Activated CD4-positive, alpha-beta T cell treated with anti-CD3 and anti-CD28 coated beads for 36 hours (primary cell): ENCODE measurements around the gene SLC4A11. TPM values are rescaled to one million over a fixed set of nuclear protein-coding genes. Genes with fewer than 3 reads are reported as not detected.

Experiments used
- ATAC-seq: fragments of 200-7000 bp; cut with Tn5 transposase; one replicate; pipeline ENCODE4 v1.10.0; 2021; ENCODE audit warnings: mild to moderate bottlenecking, moderate library complexity
- CTCF ChIA-PET: fragments of 350-600 bp; sonication (Branson Sonifier 250); formaldehyde crosslinking; loops from one replicate; lab custom pipeline; 2021; ENCODE audit warnings: antibody characterized with exemption; lab: Charles Lee
- POLR2A ChIA-PET: fragments of 350-600 bp; sonication (Branson Sonifier 250); formaldehyde crosslinking; loops from one replicate; lab custom pipeline; 2021; ENCODE audit warnings: antibody characterized with exemption, inconsistent platforms; lab: Charles Lee
- DNase-seq: peaks from one replicate; pipeline ENCODE4 v3.0.0-alpha.2; 2020
- H3K27ac Mint-ChIP-seq: one replicate; pipeline ENCODE4 v1.8.0; 2021; ENCODE audit warnings: mixed read lengths
- H3K27me3 Mint-ChIP-seq: one replicate; pipeline ENCODE4 v1.8.0; 2021; ENCODE audit warnings: mixed read lengths
- H3K36me3 Mint-ChIP-seq: one replicate; pipeline ENCODE4 v1.8.0; 2021; ENCODE audit warnings: low read depth, mixed read lengths
- H3K4me1 Mint-ChIP-seq: one replicate; pipeline ENCODE4 v1.8.0; 2021; ENCODE audit warnings: mixed read lengths
- H3K4me3 Mint-ChIP-seq: one replicate; pipeline ENCODE4 v1.8.0; 2021; ENCODE audit warnings: mild to moderate bottlenecking, moderate library complexity, mixed read lengths
- H3K9me3 Mint-ChIP-seq: one replicate; pipeline ENCODE4 v1.8.0; 2021; ENCODE audit warnings: low read depth, mixed read lengths
- intact Hi-C, 2 experiments: fragments of 100-400 bp; cut with DNase I in 1 of 2; cut with micrococcal nuclease in 1 of 2; formaldehyde crosslinking; loops; one replicate each; pipeline versions ENCODE4 v1.14.2 to v1.15.1; 2022 to 2024; cut with DNase I, micrococcal nuclease
- total RNA-seq, 2 experiments: library from RNA; stranded (reverse); gene quantifications; one replicate each; pipeline ENCODE4 v1.2.3, GENCODE V29; 2021

SLC4A11 gene
- total RNA-seq, 2 experiments from 2014 or later = 0.60 to 0.66 TPM

DNA sequence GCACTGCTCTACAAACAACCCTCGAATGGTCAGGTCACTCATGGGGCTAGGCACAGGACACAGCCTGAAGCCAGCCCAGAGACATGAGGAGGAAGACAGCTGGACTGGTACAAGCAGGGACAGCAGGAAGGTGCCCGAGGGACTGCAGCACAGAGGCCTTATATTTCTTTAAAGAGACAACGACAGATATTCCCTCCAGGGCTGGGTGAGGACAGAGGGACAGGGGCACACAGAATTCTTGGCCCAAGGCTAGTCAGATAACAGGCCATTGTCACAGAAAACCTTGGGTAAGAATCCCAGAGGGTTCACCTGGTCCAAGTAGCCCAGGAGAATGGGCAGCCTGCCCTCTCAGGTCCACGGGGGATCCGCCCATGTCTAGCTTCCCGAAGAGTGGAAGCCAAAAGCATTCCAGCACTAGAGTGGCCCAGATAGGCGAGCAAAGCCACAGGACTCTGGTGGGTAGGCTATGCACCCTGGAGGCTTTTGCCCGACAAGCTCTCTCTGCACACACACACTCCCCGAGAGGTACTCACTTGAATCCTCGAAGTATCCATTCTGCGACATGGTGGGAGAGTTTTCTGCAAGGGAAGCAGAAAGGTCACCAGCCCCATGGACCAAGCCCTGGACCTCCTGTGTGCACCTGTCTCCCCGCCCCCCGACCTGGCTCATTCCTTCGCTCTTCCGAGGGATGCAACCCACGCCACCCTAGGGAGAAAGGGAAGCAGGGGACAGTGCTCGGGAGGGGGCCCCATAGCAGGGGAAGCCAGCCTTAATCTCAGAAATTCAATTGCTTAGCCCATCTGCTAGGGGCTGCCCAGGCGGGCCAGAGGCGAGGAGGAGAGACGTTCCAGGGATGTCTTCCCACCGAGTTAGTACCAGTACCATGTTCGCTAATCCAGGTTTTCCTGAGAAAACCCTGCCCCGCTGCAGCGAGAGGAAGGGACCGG is 1.7 kb downstream of the SLC4A11 start:
- ChIA-PET POLR2A (no interaction called here), CTCF (interaction anchor here (0.8 to 1.0 kb wide), 2 partner anchors 14 to 18 kb away, joined by 3 read pairs; no protein-coding TSS in a partner anchor)
- intact Hi-C loops = no loop called here
- DNase-seq = no peak
- no peak for ATAC-seq
- Mint-ChIP-seq H3K27me3 (peaks cover 46% of the 10 kb centered on the region), H3K36me3 (no peaks in the 10 kb centered on the region), H3K27ac (no peak overlapping the region), H3K4me3 (peak overlapping the region; percentile 55), H3K4me1 (peaks cover 7% of the 10 kb centered on the region), H3K9me3 (no peaks in the 10 kb centered on the region)

- ATAC-seq = no peak
- ChIA-PET POLR2A (no interaction called here), CTCF (interaction anchor here (0.8 to 1.0 kb wide), 2 partner anchors 17 to 378 kb away, joined by 3 read pairs; no protein-coding TSS in a partner anchor)
- H3K36me3 Mint-ChIP-seq = no peaks in the 10 kb centered on the region
- intact Hi-C loops = no loop called here
- no peak for DNase-seq
- H3K27me3 Mint-ChIP-seq = peaks cover 36% of the 10 kb centered on the region
- H3K27ac Mint-ChIP-seq = no peak overlapping the region
- no peak overlapping the region for H3K4me3 Mint-ChIP-seq
- H3K4me1 Mint-ChIP-seq = peaks cover 7% of the 10 kb centered on the region
- no peaks in the 10 kb centered on the region for H3K9me3 Mint-ChIP-seq
These were observed 3.2 kb downstream of the SLC4A11 start for GRCh38 chr20:3235666-3236324.

DNA sequence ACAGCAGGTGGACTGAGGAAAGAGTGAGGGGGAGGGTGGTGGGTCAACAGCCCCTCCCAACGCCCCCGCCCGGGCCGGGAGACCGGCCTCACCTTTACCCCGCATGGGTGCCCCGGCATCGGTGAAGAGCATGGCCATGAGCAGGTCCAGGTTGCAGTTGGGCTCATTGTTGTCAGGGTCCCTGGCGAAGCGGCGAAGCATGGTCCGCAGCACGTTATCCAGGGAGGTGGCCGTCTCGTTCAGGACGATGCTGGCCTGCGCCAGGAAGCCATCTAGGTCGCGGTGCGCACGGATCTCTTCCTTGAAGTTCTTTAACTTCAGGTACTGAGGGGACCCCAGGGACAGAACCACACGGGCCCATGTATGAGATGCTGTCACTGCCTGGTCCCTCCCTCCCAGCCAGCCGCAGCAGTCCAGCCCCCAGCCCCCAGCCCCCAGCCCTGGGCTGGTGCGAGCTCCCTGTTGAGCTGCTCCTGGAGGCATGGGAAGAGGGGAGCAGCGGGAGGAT is 4.9 kb downstream of the SLC4A11 start:
- intact Hi-C loops = no loop called here
- ATAC-seq (no peak), DNase-seq (no peak)
- no peak overlapping the region for H3K4me3 Mint-ChIP-seq
- CTCF ChIA-PET = no interaction called here
- no peaks in the 10 kb centered on the region for H3K4me1 Mint-ChIP-seq
- POLR2A ChIA-PET = interaction anchor here (0.7 kb wide), 1 partner anchor 37 kb away, joined by 3 read pairs; no protein-coding TSS in a partner anchor
- no peaks in the 10 kb centered on the region for H3K36me3 Mint-ChIP-seq
- no peaks in the 10 kb centered on the region for H3K9me3 Mint-ChIP-seq
- peaks cover 23% of the 10 kb centered on the region for H3K27me3 Mint-ChIP-seq
- no peak overlapping the region for H3K27ac Mint-ChIP-seq

DNA sequence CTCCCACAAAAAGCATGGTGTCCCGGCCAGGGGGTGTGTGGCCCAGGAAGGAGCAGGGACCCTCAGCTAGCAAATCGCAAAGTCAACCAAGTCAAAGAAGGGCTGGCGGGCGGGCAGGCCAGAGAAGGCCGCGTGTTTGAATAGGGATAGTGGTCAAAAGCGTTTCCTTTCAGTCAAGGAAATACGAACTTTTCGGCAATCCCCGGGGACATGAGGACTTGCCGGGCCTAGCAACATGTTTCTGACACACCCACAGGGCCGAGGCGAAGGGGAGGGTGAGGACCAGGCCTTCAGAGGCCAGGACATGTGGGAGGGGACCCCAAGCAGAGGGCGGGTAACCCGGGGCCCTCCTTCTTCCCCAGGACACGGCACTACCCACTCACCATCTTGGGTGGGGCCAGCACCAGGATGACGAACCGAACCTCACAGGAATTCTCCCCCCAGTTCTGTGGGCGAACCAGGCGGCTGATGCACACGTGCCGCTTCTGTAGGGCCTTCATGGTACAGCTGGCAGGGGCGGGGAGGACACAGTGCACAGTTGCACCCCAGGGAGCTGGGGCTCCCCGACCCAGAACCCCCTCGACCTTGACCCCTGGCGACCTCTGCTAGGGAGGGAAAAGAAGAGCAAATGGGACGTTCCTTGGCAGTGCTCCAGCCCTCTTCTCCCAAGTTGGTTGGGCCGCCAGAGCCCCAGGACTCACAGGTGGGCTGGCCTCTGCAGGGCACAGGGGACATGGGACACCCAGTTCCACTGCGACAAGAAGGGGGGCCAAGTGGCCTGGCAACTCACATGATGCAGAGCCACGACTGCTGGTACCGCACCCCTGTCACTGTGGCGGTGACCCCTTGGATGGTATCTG is 5.6 kb downstream of the SLC4A11 start:
- no peaks in the 10 kb centered on the region for H3K4me1 Mint-ChIP-seq
- H3K36me3 Mint-ChIP-seq = no peaks in the 10 kb centered on the region
- no peak for ATAC-seq
- H3K27ac Mint-ChIP-seq = no peak overlapping the region
- POLR2A ChIA-PET = interaction anchor here (0.7 kb wide), 1 partner anchor 38 kb away, joined by 3 read pairs; no protein-coding TSS in a partner anchor
- no peaks in the 10 kb centered on the region for H3K9me3 Mint-ChIP-seq
- H3K27me3 Mint-ChIP-seq = peaks cover 21% of the 10 kb centered on the region
- intact Hi-C loops = no loop called here
- DNase-seq = no peak
- CTCF ChIA-PET = no interaction called here
- no peak overlapping the region for H3K4me3 Mint-ChIP-seq

DNA sequence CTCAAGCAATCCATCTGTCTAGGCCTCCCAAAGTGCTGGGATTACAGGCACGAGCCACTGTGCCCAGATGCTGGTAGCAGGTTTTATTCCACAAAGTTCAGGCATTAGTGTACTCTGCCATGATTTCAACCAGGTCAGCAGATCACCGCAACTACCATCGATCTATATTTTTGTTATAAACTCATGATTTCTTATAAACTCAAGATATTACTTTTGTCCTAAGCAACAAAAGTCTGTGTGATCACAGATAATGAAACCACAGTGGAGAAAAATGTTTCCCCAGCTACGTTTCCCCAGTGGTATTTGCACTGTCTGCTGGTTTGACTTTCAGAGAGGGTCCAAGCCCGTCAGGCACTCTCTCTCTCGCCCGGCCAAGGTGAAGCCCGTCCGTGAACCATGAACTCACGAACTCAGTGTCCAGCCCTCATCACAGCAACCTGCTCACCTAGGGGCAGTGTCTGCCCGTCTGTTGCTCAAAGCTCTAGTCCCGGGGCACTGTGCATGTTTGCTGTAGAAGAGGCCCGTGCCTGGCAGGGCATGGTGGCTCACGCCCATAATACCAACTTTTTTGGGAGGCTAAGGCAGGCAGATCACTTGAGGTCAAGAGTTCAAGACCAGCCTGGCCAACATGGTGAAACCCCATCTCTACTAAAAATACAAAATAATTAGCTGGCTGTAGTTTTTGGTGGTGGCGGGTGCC is 7.0 kb downstream of the SLC4A11 start:
- Mint-ChIP-seq H3K4me1 (no peaks in the 10 kb centered on the region), H3K36me3 (no peaks in the 10 kb centered on the region), H3K4me3 (no peak overlapping the region), H3K27ac (no peak overlapping the region), H3K9me3 (no peaks in the 10 kb centered on the region), H3K27me3 (peaks cover 10% of the 10 kb centered on the region)
- ATAC-seq = no peak
- no peak for DNase-seq
- POLR2A ChIA-PET = no interaction called here
- CTCF ChIA-PET = interaction anchor here (0.7 kb wide), 1 partner anchor 10 kb away, joined by 4 read pairs; no protein-coding TSS in a partner anchor
- intact Hi-C loops = no loop called here

DNA sequence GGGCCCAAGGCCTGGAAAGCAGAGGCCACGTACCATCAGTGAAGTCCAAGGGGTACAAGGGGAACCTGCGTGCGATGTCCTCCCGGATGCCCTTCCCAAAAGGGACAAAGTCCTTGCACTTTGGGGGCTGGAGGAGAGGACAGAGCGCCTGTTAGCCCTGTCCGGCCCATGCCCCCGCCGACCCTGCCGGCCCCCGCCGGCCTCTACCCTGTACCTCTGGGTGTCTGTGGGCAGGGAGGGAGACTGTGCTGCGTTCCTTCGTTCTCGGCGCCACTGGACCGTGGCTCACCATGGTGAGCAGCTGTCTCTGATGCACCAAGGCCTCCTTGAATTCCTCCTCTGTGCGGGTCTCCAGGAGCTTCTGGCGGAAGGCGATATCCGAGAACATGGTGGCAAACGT is 7.9 kb downstream of the SLC4A11 start:
- Mint-ChIP-seq H3K27me3 (peaks cover 3% of the 10 kb centered on the region), H3K9me3 (no peaks in the 10 kb centered on the region), H3K36me3 (no peaks in the 10 kb centered on the region), H3K4me3 (no peak overlapping the region), H3K27ac (no peak overlapping the region), H3K4me1 (no peaks in the 10 kb centered on the region)
- CTCF ChIA-PET = no interaction called here
- intact Hi-C loops = no loop called here
- POLR2A ChIA-PET = no interaction called here
- DNase-seq (no peak), ATAC-seq (no peak)

DNA sequence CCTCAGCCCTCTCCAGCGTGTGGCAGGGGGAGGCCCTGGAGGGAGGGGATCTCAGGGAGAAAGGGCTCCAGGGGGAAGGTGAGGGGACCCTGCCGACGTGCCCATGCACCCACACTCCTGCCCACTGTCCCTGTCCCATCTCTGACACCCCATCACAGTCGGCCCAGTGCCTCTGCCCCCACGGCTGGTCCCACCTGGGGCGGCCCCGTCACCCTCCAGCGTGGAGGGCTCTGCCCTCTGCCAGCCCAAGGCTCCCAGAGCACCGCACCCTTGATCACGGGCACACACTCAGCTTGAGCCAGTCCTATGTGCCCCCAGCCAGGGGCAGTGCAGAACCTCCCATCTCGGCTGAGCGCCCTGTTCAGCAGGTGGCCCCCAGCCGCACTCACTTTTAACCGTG is 9.2 kb downstream of the SLC4A11 start:
- Mint-ChIP-seq H3K36me3 (no peaks in the 10 kb centered on the region), H3K9me3 (no peaks in the 10 kb centered on the region), H3K27ac (no peak overlapping the region), H3K4me3 (no peak overlapping the region), H3K27me3 (no peaks in the 10 kb centered on the region), H3K4me1 (no peaks in the 10 kb centered on the region)
- ChIA-PET CTCF (no interaction called here), POLR2A (no interaction called here)
- intact Hi-C loops = no loop called here
- DNase-seq (no peak), ATAC-seq (no peak)

DNA sequence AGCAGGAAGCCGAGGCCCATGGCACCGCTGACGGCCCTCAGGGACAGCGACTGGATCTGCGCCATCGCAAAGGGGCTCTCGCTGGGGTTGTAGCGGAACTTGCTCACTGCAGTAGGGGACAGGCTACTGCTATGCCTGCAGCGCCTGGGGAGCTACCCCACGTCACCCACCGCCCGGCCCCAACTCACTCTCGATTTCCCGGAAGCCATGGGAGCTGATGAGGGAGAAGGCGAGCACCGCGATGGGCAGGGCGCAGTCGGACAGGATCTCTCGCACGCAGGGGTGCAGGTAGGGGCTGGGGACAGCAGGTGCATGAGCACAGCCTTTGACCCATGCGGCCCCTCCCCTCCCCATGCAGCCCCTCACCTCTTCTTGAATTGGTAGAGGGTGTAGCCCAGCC is 9.8 kb downstream of the SLC4A11 start:
- Mint-ChIP-seq H3K36me3 (no peaks in the 10 kb centered on the region), H3K27me3 (no peaks in the 10 kb centered on the region), H3K9me3 (no peaks in the 10 kb centered on the region), H3K27ac (no peak overlapping the region), H3K4me1 (no peaks in the 10 kb centered on the region), H3K4me3 (no peak overlapping the region)
- DNase-seq (no peak), ATAC-seq (no peak)
- CTCF ChIA-PET = no interaction called here
- intact Hi-C loops = no loop called here
- POLR2A ChIA-PET = no interaction called here

- ChIA-PET CTCF (no interaction called here), POLR2A (no interaction called here)
- H3K4me3 Mint-ChIP-seq = no peak overlapping the region
- DNase-seq (no peak), ATAC-seq (no peak)
- intact Hi-C loops = no loop called here
- no peak overlapping the region for H3K27ac Mint-ChIP-seq
- H3K4me1 Mint-ChIP-seq = peaks cover under 1% of the 10 kb centered on the region
- H3K9me3 Mint-ChIP-seq = no peaks in the 10 kb centered on the region
- no peaks in the 10 kb centered on the region for H3K36me3 Mint-ChIP-seq
- no peaks in the 10 kb centered on the region for H3K27me3 Mint-ChIP-seq
These were observed 10.3 kb downstream of the SLC4A11 start for GRCh38 chr20:3228750-3229032.

GRCh38 chr20:3227936-3228749 is 10.8 kb downstream of the SLC4A11 start:
- intact Hi-C loops = no loop called here
- Mint-ChIP-seq H3K9me3 (no peaks in the 10 kb centered on the region), H3K27me3 (no peaks in the 10 kb centered on the region), H3K4me3 (no peak overlapping the region), H3K36me3 (peaks cover 4% of the 10 kb centered on the region), H3K4me1 (peaks cover 6% of the 10 kb centered on the region), H3K27ac (no peak overlapping the region)
- ATAC-seq (no peak), DNase-seq (no peak)
- POLR2A ChIA-PET = no interaction called here
- CTCF ChIA-PET = interaction anchor here (1.0 kb wide), 1 partner anchor 9 kb away, joined by 3 read pairs; no protein-coding TSS in a partner anchor
